ENCODE results near the gene JMJD4.

DNA sequence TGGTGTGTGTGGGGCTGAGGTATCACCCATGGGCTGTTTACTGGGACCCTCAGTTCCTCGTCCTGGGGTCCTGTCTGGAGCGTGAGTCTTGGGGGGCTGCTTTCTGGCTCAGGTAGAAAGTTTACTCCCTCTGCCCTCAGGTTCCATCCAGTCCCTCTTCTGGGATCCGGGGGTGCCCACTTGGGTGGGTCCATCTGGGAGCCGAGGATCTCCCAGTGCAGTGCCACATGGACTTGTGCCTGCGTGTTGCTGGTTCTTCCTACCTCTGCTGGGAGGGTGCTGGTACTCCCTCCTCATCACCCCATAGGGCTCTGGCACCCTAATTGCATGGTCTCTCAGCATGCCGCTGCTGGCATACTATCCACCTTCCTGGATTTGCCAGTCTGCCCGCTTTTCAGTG lies 14.1 kb upstream of the JMJD4 start:
- TF ChIP-seq, protein P1, sequence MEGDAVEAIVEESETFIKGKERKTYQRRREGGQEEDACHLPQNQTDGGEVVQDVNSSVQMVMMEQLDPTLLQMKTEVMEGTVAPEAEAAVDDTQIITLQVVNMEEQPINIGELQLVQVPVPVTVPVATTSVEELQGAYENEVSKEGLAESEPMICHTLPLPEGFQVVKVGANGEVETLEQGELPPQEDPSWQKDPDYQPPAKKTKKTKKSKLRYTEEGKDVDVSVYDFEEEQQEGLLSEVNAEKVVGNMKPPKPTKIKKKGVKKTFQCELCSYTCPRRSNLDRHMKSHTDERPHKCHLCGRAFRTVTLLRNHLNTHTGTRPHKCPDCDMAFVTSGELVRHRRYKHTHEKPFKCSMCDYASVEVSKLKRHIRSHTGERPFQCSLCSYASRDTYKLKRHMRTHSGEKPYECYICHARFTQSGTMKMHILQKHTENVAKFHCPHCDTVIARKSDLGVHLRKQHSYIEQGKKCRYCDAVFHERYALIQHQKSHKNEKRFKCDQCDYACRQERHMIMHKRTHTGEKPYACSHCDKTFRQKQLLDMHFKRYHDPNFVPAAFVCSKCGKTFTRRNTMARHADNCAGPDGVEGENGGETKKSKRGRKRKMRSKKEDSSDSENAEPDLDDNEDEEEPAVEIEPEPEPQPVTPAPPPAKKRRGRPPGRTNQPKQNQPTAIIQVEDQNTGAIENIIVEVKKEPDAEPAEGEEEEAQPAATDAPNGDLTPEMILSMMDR (conservative IDR thresholded peaks at IDR 0.05 in 1 of 2, IDR thresholded peaks at IDR 0.05 in 1 of 2; ENCODE audit: extremely low read depth in 1 of 2, insufficient read depth in 1 of 2, low read depth in 1 of 2, low read length in 2 of 2), result no peak
- TF ChIP-seq EZH2 (IDR thresholded peaks at IDR 0.05; ENCODE audit: borderline replicate concordance, low read length), result no peak

All from mammary epithelial cell (primary cell).